Spinal cord (tissue), 4 donors: Measurements from ENCODE around the gene CEP89. TPM values are rescaled to one million over a fixed set of nuclear protein-coding genes. Genes with fewer than 3 reads are reported as not detected.

ENCODE experiments used
- polyA plus RNA-seq, 2 donors: library from polyadenylated mRNA; unstranded; fragments of 120-200 nt; gene quantifications; one replicate each; pipeline ENCODE4 v1.2.1, GENCODE V29; 2013; ENCODE audit not compliant: insufficient read length in 2 of 2
- small RNA-seq: library from RNA; depleted of rRNA; stranded (forward); fragments of <200 nt; gene quantifications from one replicate; pipeline ENCODE3, GENCODE V24; 2014; ENCODE audit warnings: low replicate concordance
- total RNA-seq, 2 donors: library from RNA; depleted of rRNA in 1 of 2; stranded (reverse); fragments of 120-200 nt in 1 of 2; fragments of >200 nt in 1 of 2; gene quantifications; one replicate each; pipeline versions ENCODE4 v1.2.3 to v1.2.4, GENCODE V29; 2013 to 2014

Gene CEP89
- total and polyA plus RNA-seq, 4 donors, result 9.0 to 41.8 (median 26.3) TPM

Small RNA genes lying within 50 kb of the gene (small RNA-seq; reads per million reads assigned to genes)
- gene RN7SKP22, result not detected

Other genes starting within 250 kb of the CEP89 start
- 1 to 10 TPM in 1 of 2 donors, under 1 TPM in 1; 0.50 to 1.7 TPM for gene SLC7A9, start 102.2 kb downstream of the CEP89 start, total RNA-seq
- gene SLC7A9, start 102.2 kb downstream of the CEP89 start, polyA plus RNA-seq, result 1 to 10 TPM; 1.4 to 3.4 TPM
- 1 to 10 TPM; 1.7 to 2.3 TPM for gene FAAP24, start 284 bp upstream of the CEP89 start, total RNA-seq
- 1 to 10 TPM; 2.7 to 3.4 TPM for gene FAAP24, start 284 bp upstream of the CEP89 start, polyA plus RNA-seq
- 1 to 10 TPM; 3.7 to 10.0 TPM for gene RHPN2, start 92.9 kb upstream of the CEP89 start, total RNA-seq
- 10 to 100 TPM in 1 of 2 donors, 1 to 10 TPM in 1; 9.3 to 10.3 TPM for gene RHPN2, start 92.9 kb upstream of the CEP89 start, polyA plus RNA-seq
- 10 to 100 TPM in 1 of 2 donors, 1 to 10 TPM in 1; 8.3 to 12.5 TPM for gene GPATCH1, start 109.2 kb upstream of the CEP89 start, total RNA-seq
- gene GPATCH1, start 109.2 kb upstream of the CEP89 start, polyA plus RNA-seq, result 10 to 100 TPM in 1 of 2 donors, 1 to 10 TPM in 1; 8.7 to 11.0 TPM
- gene WDR88, start 160.2 kb upstream of the CEP89 start, total RNA-seq, result under 1 TPM in 1 of 2 donors, not detected in 1; 0.22 TPM
- gene WDR88, start 160.2 kb upstream of the CEP89 start, polyA plus RNA-seq, result 1 to 10 TPM; 1.0 to 1.4 TPM
- 10 to 100 TPM; 35.4 to 44.7 TPM for gene LRP3, start 222.4 kb upstream of the CEP89 start, total RNA-seq
- gene LRP3, start 222.4 kb upstream of the CEP89 start, polyA plus RNA-seq, result 100 to 1,000 TPM; 122 to 130 TPM